ENCODE measurements around the gene NDEL1. TPM values are rescaled to one million over a fixed set of nuclear protein-coding genes. Genes with fewer than 3 reads are reported as not detected.

NDEL1 gene
- total RNA-seq, 1 experiment from 2014 or later = 34.7 TPM

DNA sequence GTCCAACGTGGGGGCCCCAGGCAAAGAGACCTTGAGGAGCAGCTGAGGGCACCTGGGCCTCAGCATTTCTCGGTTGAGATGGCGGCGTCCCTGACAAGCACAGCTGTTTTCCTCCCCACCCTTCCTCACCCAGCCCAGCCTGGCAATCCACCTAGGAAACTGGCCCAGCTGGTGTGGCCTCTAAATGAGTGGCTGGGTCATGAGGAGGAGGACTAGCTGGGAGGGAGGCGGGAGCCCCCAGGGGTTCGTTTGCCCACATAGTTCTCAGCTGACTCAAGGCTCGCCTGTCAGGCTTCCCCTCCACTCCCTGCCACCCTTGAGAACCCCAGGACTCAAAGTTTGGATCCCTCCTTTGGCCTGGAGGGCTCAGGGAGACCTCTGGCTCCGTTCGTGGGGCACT, 44.0 kb upstream of the NDEL1 start (continued):
- no peak for TF ChIP-seq PREB (CRISPR knock-in tag; IDR thresholded peaks at IDR 0.05; ENCODE audit: borderline replicate concordance)
- TF ChIP-seq CTCF (IDR thresholded peaks at IDR 0.05) = no peak
- TF ChIP-seq FOXP4 (CRISPR knock-in tag; IDR thresholded peaks at IDR 0.05) = no peak
- no peak for TF ChIP-seq ZMAT4 (CRISPR knock-in tag; IDR thresholded peaks at IDR 0.05)

DNA sequence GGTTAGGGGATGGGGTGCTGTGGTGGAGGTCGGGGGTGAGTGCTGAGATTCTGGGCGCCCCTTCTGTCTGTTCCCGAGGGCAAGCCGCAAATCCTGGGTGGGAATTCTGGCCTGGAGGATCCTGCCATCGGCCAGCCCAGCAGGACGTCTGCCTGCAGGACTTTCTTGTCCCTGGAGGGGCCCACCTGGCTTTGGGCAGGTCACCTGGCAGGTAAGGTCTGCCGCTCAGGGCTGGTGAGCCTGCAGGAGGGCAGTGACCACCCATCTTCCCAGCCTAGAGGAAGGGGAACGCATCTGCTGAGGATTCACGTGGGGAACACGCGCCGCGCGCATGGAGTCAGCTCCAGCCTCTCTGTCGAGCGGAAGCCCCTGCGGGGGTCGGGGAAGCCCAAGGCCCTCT, 43.4 kb upstream of the NDEL1 start:
- no peak for DNase-seq (ENCODE audit: low spot score)
- CTCF ChIA-PET = interaction anchor here (0.6 to 3.0 kb wide), 4 partner anchors 9 to 354 kb away, joined by 3 to 20 read pairs (median 8); no protein-coding TSS in a partner anchor
- POLR2A ChIA-PET = no interaction called here
- Mint-ChIP-seq H3K27me3 (ENCODE audit: low read depth) (peaks cover 10% of the 10 kb centered on the region; the same call in 1 of the 2 replicates), H3K4me1 (peaks cover 8% of the 10 kb centered on the region), H3K4me3 (no peak overlapping the region), H3K36me3 (no peaks in the 10 kb centered on the region), H3K27ac (no peak overlapping the region), H3K9me3 (no peaks in the 10 kb centered on the region)
- TF ChIP-seq, protein P1, sequence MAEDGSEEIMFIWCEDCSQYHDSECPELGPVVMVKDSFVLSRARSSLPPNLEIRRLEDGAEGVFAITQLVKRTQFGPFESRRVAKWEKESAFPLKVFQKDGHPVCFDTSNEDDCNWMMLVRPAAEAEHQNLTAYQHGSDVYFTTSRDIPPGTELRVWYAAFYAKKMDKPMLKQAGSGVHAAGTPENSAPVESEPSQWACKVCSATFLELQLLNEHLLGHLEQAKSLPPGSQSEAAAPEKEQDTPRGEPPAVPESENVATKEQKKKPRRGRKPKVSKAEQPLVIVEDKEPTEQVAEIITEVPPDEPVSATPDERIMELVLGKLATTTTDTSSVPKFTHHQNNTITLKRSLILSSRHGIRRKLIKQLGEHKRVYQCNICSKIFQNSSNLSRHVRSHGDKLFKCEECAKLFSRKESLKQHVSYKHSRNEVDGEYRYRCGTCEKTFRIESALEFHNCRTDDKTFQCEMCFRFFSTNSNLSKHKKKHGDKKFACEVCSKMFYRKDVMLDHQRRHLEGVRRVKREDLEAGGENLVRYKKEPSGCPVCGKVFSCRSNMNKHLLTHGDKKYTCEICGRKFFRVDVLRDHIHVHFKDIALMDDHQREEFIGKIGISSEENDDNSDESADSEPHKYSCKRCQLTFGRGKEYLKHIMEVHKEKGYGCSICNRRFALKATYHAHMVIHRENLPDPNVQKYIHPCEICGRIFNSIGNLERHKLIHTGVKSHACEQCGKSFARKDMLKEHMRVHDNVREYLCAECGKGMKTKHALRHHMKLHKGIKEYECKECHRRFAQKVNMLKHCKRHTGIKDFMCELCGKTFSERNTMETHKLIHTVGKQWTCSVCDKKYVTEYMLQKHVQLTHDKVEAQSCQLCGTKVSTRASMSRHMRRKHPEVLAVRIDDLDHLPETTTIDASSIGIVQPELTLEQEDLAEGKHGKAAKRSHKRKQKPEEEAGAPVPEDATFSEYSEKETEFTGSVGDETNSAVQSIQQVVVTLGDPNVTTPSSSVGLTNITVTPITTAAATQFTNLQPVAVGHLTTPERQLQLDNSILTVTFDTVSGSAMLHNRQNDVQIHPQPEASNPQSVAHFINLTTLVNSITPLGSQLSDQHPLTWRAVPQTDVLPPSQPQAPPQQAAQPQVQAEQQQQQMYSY (CRISPR knock-in tag; IDR thresholded peaks at IDR 0.05) = peak; percentile 97
- TF ChIP-seq ZBTB21 (CRISPR knock-in tag; IDR thresholded peaks at IDR 0.05; ENCODE audit: borderline replicate concordance) = no peak
- peak; percentile 20 for ATAC-seq

DNA sequence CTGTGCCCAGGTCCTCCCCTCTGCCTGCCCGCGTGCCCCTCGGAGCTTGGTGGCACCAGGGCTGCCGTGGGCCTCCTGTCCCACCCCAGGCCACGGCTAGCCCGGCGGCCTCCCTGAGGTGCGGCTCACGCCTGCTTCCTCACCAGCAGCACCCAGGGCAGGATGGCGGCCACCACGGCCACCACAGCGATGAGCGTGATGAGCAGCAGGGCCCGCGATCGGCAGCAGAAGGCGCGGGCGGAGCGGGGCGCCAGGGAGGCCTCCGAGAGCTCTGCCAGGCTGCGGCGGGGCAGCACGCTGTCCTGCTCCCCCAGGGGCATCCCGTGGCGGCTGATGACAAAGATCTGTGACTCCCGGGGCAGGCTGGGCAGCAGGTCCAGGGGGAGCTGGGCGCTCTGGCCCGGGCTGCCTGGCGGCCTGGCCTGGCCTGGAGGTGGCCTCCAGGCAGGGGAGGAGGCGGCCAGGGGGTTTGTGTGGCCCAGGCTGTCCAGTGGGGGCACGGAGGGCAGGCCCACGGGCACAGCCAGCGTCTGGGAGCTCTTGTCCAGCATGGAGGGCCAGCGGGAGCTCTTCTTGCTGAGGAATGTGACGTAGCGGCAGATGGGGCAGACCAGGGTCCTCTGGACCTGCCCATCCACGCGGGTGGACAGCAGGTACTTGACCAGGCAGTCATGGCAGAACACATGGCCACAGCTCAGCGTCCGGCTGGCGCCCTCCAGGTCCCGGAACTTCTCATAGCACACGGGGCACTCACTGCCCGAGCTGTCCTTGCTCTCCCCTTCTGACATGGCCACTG, 42.8 kb upstream of the NDEL1 start:
- Mint-ChIP-seq H3K27ac (no peak overlapping the region), H3K9me3 (no peaks in the 10 kb centered on the region), H3K4me3 (no peak overlapping the region), H3K4me1 (peaks cover 8% of the 10 kb centered on the region), H3K27me3 (ENCODE audit: low read depth) (peaks cover 13% of the 10 kb centered on the region), H3K36me3 (no peaks in the 10 kb centered on the region)
- no peak for DNase-seq (ENCODE audit: low spot score)
- POLR2A ChIA-PET = interaction anchor here (0.6 kb wide), 1 partner anchor 67 kb away, joined by 7 read pairs; no protein-coding TSS in a partner anchor
- TF ChIP-seq TCF7 (CRISPR knock-in tag; IDR thresholded peaks at IDR 0.05; ENCODE audit: low read depth) (0 out of 2 replicates have a peak, but pooled peaks have one; percentile 18), ZBTB43 (CRISPR knock-in tag; IDR thresholded peaks at IDR 0.05) (no peak), ZNF532 (CRISPR knock-in tag; IDR thresholded peaks at IDR 0.05; ENCODE audit: borderline replicate concordance) (no peak)
- TF ChIP-seq, protein P1 (CRISPR knock-in tag; IDR thresholded peaks at IDR 0.05) = 0 out of 2 replicates have a peak, but pooled peaks have one; percentile 23
- ATAC-seq = no peak
- CTCF ChIA-PET = interaction anchor here (0.6 to 3.0 kb wide), 4 partner anchors 9 to 353 kb away, joined by 3 to 20 read pairs (median 8); no protein-coding TSS in a partner anchor

Measured in WTC11 (cell line).